Measurements from ENCODE around the gene ZNF91. TPM values are rescaled to one million over a fixed set of nuclear protein-coding genes. Genes with fewer than 3 reads are reported as not detected.
"Not testable (repeated sequence)": the region's sequence is repeated elsewhere in the genome, so short reads cannot be mapped to it uniquely, and the experiment has no call there.

The ZNF91 gene
- total RNA-seq, 1 donor from 2014 or later: 31.7 TPM

GRCh38 chr19:23384858-23385257 is 10.4 kb downstream of the ZNF91 start:
- Mint-ChIP-seq H3K4me1 (ENCODE audit: unreplicated experiment) (peaks cover 3% of the 10 kb centered on the region), H3K36me3 (ENCODE audit: unreplicated experiment) (peaks cover 87% of the 10 kb centered on the region), H3K9me3 (ENCODE audit: unreplicated experiment) (peaks cover 35% of the 10 kb centered on the region), H3K4me3 (ENCODE audit: unreplicated experiment) (no peak overlapping the region), H3K27me3 (ENCODE audit: unreplicated experiment) (no peaks in the 10 kb centered on the region), H3K27ac (ENCODE audit: unreplicated experiment) (no peak overlapping the region)
- TF ChIP-seq CTCF (IDR thresholded peaks at IDR 0.05): no peak
- no peak for DNase-seq (ENCODE audit: extremely low spot score, unreplicated experiment)

GRCh38 chr19:23384166-23384565 is 11.1 kb downstream of the ZNF91 start:
- H3K27ac Mint-ChIP-seq (ENCODE audit: unreplicated experiment): no peak overlapping the region
- H3K9me3 Mint-ChIP-seq (ENCODE audit: unreplicated experiment): peaks cover 41% of the 10 kb centered on the region
- no peak overlapping the region for H3K4me3 Mint-ChIP-seq (ENCODE audit: unreplicated experiment)
- peaks cover 3% of the 10 kb centered on the region for H3K4me1 Mint-ChIP-seq (ENCODE audit: unreplicated experiment)
- no peak for DNase-seq (ENCODE audit: extremely low spot score, unreplicated experiment)
- H3K36me3 Mint-ChIP-seq (ENCODE audit: unreplicated experiment): peaks cover 87% of the 10 kb centered on the region
- no peak for TF ChIP-seq CTCF (IDR thresholded peaks at IDR 0.05)
- H3K27me3 Mint-ChIP-seq (ENCODE audit: unreplicated experiment): no peaks in the 10 kb centered on the region

- Mint-ChIP-seq H3K36me3 (ENCODE audit: unreplicated experiment) (peaks cover 85% of the 10 kb centered on the region), H3K9me3 (ENCODE audit: unreplicated experiment) (peaks cover 42% of the 10 kb centered on the region), H3K27me3 (ENCODE audit: unreplicated experiment) (no peaks in the 10 kb centered on the region), H3K4me3 (ENCODE audit: unreplicated experiment) (no peak overlapping the region), H3K27ac (ENCODE audit: unreplicated experiment) (no peak overlapping the region), H3K4me1 (ENCODE audit: unreplicated experiment) (peaks cover 3% of the 10 kb centered on the region)
- no peak for TF ChIP-seq CTCF (IDR thresholded peaks at IDR 0.05)
- DNase-seq (ENCODE audit: extremely low spot score, unreplicated experiment): no peak
These were observed 12.3 kb downstream of the ZNF91 start for GRCh38 chr19:23382955-23383354.

GRCh38 chr19:23381114-23381513 is 14.2 kb downstream of the ZNF91 start:
- peaks cover 82% of the 10 kb centered on the region for H3K36me3 Mint-ChIP-seq (ENCODE audit: unreplicated experiment)
- H3K27ac Mint-ChIP-seq (ENCODE audit: unreplicated experiment): no peak overlapping the region
- DNase-seq (ENCODE audit: extremely low spot score, unreplicated experiment): no peak
- peaks cover 3% of the 10 kb centered on the region for H3K4me1 Mint-ChIP-seq (ENCODE audit: unreplicated experiment)
- H3K27me3 Mint-ChIP-seq (ENCODE audit: unreplicated experiment): no peaks in the 10 kb centered on the region
- TF ChIP-seq CTCF (IDR thresholded peaks at IDR 0.05): no peak
- H3K9me3 Mint-ChIP-seq (ENCODE audit: unreplicated experiment): peaks cover 39% of the 10 kb centered on the region
- H3K4me3 Mint-ChIP-seq (ENCODE audit: unreplicated experiment): no peak overlapping the region

- H3K27me3 Mint-ChIP-seq (ENCODE audit: unreplicated experiment); H3K27ac Mint-ChIP-seq (ENCODE audit: unreplicated experiment); H3K4me1 Mint-ChIP-seq (ENCODE audit: unreplicated experiment); DNase-seq (ENCODE audit: extremely low spot score, unreplicated experiment); H3K4me3 Mint-ChIP-seq (ENCODE audit: unreplicated experiment): not testable (repeated sequence)
- peaks cover 82% of the 10 kb centered on the region for H3K36me3 Mint-ChIP-seq (ENCODE audit: unreplicated experiment)
- peaks cover 46% of the 10 kb centered on the region for H3K9me3 Mint-ChIP-seq (ENCODE audit: unreplicated experiment)
These were observed 15.6 kb downstream of the ZNF91 start for GRCh38 chr19:23379671-23380070.

- Mint-ChIP-seq H3K4me1 (ENCODE audit: unreplicated experiment) (peaks cover 3% of the 10 kb centered on the region), H3K9me3 (ENCODE audit: unreplicated experiment) (peaks cover 40% of the 10 kb centered on the region), H3K27ac (ENCODE audit: unreplicated experiment) (no peak overlapping the region), H3K4me3 (ENCODE audit: unreplicated experiment) (no peak overlapping the region), H3K27me3 (ENCODE audit: unreplicated experiment) (no peaks in the 10 kb centered on the region), H3K36me3 (ENCODE audit: unreplicated experiment) (peaks cover 82% of the 10 kb centered on the region)
- DNase-seq (ENCODE audit: extremely low spot score, unreplicated experiment): no peak
- TF ChIP-seq CTCF (IDR thresholded peaks at IDR 0.05): no peak
These were observed 16.3 kb downstream of the ZNF91 start for GRCh38 chr19:23378948-23379347.
